Measurements from ENCODE around the gene NDUFB5. TPM values are rescaled to one million over a fixed set of nuclear protein-coding genes. Genes with fewer than 3 reads are reported as not detected.

NDUFB5 gene
- total RNA-seq, 4 donors from 2014 or later: 23.1 to 107 (median 60.3) TPM

- intact Hi-C loops (cut with DNase I; ENCODE audit: low total_unique reads): loop anchor here (10.0 kb wide), 1 partner anchor 109 kb away; the partner anchor contains the start of gene GNB4
Measured at GRCh38 chr3:179563271-179563783, 41.3 kb upstream of the NDUFB5 start.

DNA sequence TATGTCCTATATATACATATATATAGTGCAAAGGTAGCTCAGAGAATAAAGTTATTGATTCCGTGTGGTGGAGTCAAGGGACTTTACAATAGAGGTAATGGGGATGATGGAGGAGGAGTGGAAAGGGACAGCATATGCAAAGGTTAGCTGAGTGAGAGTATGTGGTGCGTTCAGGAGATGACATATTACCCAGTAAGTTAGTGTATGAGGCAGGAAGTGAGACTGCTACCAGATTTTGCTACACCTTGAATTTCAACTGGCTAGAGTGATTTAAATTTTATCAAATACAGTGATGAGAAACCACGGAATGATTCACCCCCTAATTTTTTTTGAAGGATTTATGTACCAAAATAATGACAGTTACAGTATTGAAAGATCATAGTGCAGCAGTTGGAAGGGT is 39.1 kb upstream of the NDUFB5 start:
- no peak for DNase-seq
- intact Hi-C loops (cut with DNase I; ENCODE audit: low total_unique reads): loop anchor here (10.0 kb wide), 1 partner anchor 111 kb away; the partner anchor contains the start of gene GNB4
- TF ChIP-seq POLR2A (IDR thresholded peaks at IDR 0.05) (no peak), CTCF (IDR thresholded peaks at IDR 0.05) (no peak)
- Histone ChIP-seq H3K27ac (no peak overlapping the region), H3K27me3 (no peaks in the 10 kb centered on the region), H3K4me3 (no peak overlapping the region), H3K9me3 (no peaks in the 10 kb centered on the region), H3K36me3 (no peaks in the 10 kb centered on the region), H3K4me1 (peaks cover 4 to 9% of the 10 kb centered on the region in 2 donors)

More at GRCh38 chr3:179563271-179563783, 41.3 kb upstream of the NDUFB5 start:
- TF ChIP-seq POLR2A (IDR thresholded peaks at IDR 0.05) (no peak), CTCF (IDR thresholded peaks at IDR 0.05) (peak in 3 of 4 experiments; percentile 38 to 63 (median 62))
- Histone ChIP-seq H3K4me1 (peaks cover 4 to 9% of the 10 kb centered on the region in 2 donors), H3K27ac (peak overlapping the region; percentile 81 to 85), H3K27me3 (no peaks in the 10 kb centered on the region), H3K9me3 (no peaks in the 10 kb centered on the region), H3K36me3 (no peaks in the 10 kb centered on the region), H3K4me3 (peak overlapping the region; percentile 71 to 93)
- DNase-seq: peak; percentile 51

GRCh38 chr3:179580992-179581391 is 23.6 kb upstream of the NDUFB5 start:
- Histone ChIP-seq H3K4me1 (no peaks in the 10 kb centered on the region), H3K27me3 (no peaks in the 10 kb centered on the region), H3K4me3 (no peak overlapping the region), H3K36me3 (no peaks in the 10 kb centered on the region), H3K9me3 (no peaks in the 10 kb centered on the region), H3K27ac (no peak overlapping the region)
- no peak for TF ChIP-seq POLR2A (IDR thresholded peaks at IDR 0.05)
- TF ChIP-seq CTCF (IDR thresholded peaks at IDR 0.05): no peak
- DNase-seq: no peak
- intact Hi-C loops (cut with DNase I; ENCODE audit: low total_unique reads): no loop called here

DNA sequence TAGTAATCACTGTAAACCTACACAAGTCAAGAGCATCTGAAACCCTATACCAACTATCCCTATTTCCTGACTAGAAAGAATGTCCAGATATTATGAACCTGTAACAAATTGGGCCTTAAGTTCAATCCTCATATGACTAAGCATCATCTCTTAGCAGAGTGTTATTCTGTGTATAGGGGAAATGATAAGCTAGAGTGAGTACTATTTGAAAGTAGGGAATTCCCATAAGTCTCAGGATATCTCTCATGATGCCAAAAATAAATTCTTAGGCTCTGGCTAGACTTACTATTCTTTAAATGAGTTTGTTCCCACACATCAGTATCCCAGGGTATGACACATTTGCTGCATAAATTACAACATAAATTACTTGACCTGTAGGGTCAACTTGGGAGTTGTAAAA is 15.5 kb upstream of the NDUFB5 start:
- no peaks in the 10 kb centered on the region for H3K27me3 ChIP-seq
- H3K4me1 ChIP-seq: no peaks in the 10 kb centered on the region
- intact Hi-C loops (cut with DNase I; ENCODE audit: low total_unique reads): no loop called here
- no peaks in the 10 kb centered on the region for H3K36me3 ChIP-seq
- DNase-seq: no peak
- no peaks in the 10 kb centered on the region for H3K9me3 ChIP-seq
- no peak overlapping the region for H3K4me3 ChIP-seq
- no peak for TF ChIP-seq POLR2A (IDR thresholded peaks at IDR 0.05)
- no peak for TF ChIP-seq CTCF (IDR thresholded peaks at IDR 0.05)
- no peak overlapping the region for H3K27ac ChIP-seq

DNA sequence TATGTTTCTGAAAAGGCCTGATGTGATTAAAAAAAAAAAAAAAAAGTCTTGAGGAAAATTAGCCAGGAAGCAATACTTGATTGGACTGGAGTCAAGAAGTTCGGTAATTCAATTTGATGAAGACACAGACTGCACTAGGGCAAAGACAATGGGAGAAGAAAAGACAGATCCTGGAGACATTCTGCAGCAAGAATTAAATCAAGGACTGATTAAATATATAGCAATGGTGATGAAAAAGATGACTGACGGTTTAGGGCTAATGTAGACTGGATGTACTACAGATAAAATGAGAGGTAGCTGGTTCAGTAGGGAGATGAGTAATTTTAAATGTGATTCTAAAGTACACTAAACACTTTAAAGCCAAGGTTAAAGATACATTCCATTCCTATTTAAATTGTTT is 13.9 kb upstream of the NDUFB5 start:
- no peak for DNase-seq
- Histone ChIP-seq H3K36me3 (no peaks in the 10 kb centered on the region), H3K4me3 (no peak overlapping the region), H3K4me1 (no peaks in the 10 kb centered on the region), H3K27ac (no peak overlapping the region), H3K27me3 (no peaks in the 10 kb centered on the region), H3K9me3 (no peaks in the 10 kb centered on the region)
- TF ChIP-seq POLR2A (IDR thresholded peaks at IDR 0.05): no peak
- TF ChIP-seq CTCF (IDR thresholded peaks at IDR 0.05): no peak
- intact Hi-C loops (cut with DNase I; ENCODE audit: low total_unique reads): no loop called here

All from uterus (tissue), 4 donors.